ENCODE results near the gene ALG12.

The ALG12 gene

DNA sequence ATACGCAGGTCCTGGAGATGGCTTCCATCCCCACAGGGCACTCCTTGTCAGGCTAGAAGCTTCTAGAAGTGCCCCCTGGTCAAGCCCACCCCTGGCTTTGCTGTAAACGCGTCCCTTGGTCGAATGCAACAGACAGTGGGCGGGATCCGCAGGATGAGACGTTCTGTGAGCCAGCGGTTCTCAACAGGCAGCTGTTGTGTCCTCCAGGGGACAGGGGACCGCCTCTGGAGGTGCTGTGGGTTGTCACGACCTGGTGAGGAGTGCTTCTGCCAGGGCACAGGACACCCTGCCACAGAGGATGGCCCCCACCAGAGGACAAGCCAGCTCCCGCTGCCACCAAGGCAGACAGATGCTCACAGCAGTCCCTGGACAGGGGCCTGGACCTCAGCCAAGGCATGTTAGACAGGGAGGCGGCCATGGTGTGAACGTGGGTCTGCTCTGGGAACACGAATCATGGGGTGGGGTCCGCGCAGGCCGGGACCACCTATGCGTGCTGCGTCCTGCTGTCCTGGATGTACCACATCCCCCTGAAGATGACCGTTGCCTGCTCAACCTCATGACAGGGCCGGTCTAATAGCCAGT lies 11.8 kb upstream of the ALG12 start:
- DNase-seq (ENCODE audit: low read depth): no peak

DNA sequence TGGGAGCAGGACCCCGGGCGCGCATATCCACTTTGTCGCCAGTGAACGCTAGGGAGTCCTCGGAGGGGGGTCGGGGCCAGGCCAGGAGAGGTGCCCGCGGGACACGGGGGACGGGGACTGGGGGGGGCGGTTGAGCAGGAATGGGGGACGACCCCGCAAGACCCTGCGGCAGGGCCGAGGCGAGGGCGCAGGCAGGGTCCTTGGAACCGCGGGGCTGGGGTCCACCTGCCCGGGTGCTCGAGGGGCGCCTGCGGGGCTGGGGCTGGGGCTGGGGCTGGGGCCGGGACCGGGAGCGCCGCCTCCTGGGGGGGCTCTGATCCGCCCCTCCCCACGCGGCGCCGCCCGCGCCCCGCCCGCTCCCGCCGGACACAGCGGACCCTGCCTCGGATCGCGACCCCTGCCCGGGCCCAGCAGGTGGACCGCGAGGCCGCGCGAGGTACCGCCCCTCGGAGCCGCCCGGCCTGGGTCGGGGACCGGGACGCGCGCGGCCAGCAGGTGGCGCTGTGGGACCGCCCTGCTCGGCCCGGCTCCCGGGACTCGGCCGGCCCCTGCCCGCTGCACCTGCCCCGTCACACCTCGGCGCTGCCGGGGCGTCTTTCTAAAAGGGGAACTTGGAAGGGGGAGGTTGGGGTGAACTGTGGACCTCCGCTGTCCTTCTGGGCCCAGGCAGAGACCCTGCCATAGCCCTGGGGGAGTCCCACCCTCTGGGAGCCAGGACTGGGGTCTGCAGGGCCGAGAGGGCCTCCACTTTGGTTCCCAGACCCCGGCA lies 11.2 kb upstream of the ALG12 start:
- DNase-seq (ENCODE audit: low read depth): peak; percentile 54

DNA sequence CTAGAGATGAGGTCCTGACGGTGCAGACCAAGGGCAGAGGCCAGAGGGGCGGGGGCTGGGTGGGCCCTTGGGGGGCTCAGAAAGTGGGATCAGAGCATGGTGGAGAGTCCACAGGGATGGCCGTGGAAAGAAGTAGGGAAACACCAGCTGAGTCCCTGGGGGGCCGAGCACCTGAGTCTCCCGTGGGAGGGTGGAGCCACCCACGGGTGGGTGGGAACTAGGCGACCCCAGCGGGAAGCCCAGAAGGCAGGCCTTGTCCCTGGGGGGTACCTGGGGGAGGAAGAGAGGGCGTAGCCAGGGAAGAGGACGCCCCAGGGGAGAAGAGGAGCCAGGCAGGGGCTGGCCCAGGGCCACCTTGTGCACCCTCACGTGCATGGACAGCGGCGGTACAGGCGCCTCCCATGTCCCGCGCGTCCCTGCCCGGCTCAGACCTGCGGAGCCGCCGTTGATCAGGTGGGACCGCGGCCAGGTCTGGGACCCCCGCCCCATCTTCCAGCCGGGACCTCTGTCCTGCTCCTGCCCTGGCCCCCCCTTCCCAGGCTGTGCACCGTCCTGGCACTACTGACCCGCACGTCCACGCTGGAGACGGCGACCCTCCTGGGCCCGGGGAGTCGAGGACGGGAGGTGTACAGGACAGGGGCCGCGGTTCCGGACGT lies 10.4 kb upstream of the ALG12 start:
- DNase-seq (ENCODE audit: low read depth): no peak

DNA sequence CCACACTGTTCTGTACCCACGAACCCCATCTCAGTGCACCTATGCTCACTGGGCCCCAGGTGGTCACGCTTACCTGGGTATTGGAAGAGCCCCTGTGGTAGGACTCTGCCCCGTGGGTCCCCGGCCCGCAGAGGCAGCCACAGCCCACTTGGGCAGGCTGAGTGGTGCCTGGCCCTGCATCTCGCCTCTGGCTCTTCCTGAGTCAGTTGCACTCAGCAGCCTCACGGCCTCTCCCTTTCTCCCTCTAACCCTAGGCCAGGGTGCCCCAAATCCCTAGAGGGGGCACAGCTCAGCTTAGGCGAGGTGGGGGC lies 9.9 kb upstream of the ALG12 start:
- no peak for DNase-seq (ENCODE audit: low read depth)

DNA sequence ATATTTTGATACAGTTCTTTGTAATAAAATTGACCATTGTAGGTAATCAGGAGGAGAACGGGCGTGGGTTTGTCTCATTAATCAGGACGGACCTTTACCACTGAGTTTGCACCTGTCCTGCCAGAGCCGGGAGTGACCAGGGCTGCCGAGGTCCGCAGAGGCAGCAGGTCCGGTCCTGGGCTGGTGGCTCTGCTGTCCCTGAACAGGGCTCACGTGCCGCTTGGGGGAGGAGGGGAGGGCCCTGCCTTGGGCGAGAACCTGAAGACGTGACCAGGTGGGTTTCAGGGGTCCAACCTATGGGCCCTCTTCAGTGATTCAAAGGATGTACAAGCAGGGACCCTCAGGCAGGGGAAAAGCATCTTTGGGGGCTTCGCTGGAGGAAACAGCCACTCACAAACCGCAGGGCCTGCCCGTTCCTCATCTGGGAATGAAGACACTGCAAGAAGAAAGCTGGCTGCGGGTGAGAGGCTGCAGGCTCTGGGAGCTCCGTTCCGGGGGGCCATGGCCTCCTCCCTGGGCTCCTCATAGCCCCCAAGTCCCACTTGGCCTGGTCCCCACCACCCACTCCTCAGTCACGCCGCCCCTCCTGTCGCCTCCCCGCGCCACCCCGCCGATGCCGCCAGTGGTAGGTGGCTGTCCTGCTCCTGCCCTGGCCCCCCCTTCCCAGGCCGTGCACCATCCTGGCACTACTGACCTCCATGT lies 9.4 kb upstream of the ALG12 start:
- no peak for DNase-seq (ENCODE audit: low read depth)

DNA sequence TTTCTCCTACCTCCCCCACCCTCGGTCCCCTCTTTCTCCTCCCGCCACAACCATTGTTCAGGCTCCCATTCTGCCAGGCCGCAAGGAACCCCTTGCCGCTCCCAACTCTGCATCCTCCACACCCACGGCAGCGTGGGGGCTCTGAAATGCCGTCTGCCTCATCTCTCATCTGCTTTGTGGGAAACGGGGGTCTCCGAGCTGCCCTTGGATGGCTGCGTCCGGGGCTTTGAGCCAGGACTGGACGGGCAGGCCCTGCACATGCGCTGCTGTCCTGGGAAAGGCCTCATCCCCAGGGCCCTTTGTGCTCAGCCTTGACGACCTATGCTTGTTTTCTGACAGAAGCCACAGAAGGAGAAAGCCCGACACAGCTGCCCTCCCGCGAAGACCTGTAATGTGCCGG lies 8.7 kb upstream of the ALG12 start:
- DNase-seq (ENCODE audit: low read depth): no peak

DNA sequence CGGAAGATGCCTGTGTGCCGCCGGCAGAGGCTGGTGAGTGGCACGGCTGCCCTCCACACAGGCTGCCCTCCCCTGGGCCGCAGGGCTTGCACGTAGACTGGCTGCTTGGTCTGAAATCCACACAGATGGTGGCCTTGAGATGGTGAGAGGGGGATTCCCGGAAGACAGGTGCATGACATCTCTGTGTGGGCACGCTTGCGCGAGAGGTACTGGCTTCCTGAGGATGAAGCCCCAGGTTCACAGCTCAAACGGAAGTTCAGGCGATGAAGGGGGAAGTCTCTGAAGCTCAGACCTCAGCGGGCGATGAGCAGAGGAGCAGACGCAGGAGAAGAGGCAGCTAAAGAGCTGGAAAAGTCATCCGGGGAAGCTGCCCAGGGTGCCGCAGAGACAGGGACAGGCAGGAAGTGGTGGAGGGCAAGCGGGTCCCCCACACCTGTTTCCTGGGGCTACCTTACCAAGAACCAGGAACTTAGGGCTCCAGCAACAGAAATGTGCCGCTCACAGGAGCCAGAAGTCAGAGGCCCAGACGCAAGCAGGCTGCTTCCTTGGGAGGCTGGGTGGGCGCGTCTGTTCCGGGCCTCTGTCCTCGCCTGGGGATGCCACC lies 7.4 kb upstream of the ALG12 start:
- DNase-seq (ENCODE audit: low read depth): no peak

DNA sequence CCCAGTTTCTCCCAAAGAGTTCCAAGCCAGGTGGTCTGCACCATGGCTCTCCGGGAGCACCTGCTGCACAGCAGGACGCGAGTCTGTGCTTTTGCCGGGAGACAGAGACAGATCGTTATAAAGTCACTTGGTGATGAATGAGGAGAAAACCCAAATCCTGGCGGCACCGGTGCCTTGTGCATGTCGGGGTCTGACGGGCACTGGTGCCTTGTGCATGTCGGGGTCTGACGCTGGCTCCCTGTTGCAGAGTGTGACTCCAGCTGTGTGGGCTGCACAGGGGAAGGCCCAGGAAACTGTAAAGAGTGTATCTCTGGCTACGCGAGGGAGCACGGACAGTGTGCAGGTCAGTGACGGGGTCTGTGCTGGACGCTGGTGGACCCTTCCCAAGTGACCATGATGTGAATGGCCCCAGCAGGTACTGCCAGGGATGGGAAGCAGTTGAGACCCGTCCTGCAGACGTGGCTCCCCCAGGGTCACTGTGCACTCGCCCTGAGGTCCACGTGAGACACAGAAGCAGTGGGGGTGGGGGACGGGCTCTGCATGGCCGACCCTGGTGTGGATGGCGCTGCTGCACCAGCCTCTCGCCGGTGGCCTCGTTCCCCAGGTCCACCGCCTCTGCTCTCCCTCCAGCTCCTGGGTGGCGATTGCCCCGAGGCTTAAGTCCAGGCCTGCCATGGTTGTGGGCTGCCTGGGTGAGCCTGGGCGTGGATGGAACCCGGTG lies 6.0 kb upstream of the ALG12 start:
- DNase-seq (ENCODE audit: low read depth): no peak

DNA sequence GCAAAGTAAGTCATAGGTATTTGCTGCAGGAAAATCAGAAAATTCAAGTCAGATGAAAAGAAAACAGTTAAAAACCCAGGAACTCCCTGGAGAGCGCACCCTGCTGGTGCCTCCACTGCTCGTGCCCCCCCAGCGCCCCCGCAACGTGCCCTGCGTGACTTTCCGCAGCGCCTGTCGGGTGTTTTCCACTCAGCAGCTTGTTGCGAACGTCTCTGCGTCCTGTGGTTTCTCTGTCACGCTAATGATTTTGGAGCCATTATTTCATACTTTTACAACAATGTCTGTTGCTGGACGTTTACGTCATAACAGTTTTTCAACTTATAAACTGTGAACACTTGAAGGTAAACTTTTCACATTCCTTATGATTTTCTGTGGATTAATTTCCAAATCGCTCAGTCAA lies 5.2 kb upstream of the ALG12 start:
- DNase-seq (ENCODE audit: low read depth): no peak

DNA sequence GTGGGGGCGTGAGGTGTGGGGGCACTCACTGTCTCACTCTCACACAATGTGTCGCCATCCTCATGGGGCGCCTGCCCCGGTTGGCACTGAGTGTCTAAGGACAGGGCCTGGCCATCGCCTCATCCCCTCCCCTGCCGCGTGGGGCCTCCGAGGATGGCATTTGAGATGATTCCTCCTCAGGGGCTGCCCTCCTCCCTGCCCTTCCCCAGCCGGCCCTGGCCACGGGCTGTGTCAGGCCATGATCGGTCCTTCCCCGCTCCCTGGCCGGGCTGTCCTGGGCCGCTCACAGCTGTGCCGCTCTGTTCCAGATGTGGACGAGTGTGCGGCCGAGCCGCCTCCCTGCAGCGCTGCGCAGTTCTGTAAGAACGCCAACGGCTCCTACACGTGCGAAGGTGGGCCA lies 4.7 kb upstream of the ALG12 start:
- DNase-seq (ENCODE audit: low read depth): no peak

DNA sequence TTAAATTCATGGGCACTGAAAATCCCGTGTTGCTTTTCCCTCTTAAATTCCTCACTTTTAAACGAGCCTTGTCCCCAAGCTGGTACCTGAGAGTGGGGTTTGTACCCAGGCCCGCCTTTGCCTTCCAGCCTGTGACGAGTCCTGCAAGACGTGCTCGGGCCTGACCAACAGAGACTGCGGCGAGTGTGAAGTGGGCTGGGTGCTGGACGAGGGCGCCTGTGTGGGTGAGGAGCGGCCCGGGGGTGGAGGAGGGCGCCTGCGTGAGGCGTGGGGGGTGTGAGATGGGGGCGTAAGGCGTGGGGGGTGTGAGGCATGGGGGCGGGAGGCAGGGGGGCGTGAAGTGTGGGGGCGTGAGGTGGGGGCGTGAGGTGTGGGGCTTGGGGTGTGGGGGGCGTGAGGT lies 4.2 kb upstream of the ALG12 start:
- no peak for DNase-seq (ENCODE audit: low read depth)

DNA sequence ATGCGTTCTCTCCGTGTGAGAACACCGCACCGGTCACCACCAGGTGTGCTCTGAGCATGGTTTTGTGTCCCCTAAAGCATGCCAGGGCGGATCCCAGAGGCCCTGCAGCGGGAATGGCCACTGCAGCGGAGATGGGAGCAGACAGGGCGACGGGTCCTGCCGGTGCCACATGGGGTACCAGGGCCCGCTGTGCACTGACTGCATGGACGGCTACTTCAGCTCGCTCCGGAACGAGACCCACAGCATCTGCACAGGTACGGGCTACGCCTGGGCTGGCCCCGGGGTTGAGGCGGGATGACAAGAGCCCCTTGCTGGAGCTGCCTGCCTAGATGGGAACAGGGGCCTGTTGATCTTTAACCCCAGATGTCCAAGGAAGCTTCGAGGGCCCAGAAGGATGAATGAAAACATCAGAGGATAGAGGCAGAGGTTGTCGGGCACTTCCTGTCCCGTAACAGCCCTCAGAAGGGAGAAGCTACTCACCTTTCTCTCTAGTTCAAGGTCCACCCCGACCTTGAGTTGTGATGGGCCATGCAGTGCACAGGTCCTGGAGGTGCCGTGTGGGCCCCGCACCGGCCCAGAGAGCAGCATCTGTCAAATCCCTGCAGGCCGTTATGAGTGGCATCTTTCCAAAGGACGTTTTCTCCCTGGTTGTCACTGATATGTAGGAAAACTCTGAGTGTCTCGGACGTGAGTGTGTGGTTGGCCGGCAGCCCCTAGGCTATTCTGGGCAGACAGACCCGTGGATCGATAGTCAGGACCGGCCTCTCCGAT lies 3.5 kb upstream of the ALG12 start:
- no peak for DNase-seq (ENCODE audit: low read depth)

DNA sequence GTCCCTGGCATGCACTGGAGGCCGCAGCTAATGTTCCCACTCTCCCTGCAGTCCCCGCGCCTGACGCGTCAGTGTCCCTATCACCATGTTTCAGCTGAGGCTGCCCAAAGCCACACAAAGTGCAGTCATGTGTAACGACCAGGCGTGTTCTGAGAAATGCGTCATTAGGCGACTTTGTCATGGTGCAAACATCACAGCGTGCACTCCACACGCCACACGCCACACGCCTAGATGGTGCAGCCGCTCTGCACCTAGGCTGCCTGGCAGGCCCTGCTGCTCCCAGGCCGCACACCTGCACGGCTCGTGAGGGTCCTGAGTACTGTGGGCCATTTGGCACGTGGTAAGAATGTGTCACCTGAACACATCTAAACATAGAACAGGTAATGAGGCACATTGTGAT lies 2.6 kb upstream of the ALG12 start:
- no peak for DNase-seq (ENCODE audit: low read depth)

DNA sequence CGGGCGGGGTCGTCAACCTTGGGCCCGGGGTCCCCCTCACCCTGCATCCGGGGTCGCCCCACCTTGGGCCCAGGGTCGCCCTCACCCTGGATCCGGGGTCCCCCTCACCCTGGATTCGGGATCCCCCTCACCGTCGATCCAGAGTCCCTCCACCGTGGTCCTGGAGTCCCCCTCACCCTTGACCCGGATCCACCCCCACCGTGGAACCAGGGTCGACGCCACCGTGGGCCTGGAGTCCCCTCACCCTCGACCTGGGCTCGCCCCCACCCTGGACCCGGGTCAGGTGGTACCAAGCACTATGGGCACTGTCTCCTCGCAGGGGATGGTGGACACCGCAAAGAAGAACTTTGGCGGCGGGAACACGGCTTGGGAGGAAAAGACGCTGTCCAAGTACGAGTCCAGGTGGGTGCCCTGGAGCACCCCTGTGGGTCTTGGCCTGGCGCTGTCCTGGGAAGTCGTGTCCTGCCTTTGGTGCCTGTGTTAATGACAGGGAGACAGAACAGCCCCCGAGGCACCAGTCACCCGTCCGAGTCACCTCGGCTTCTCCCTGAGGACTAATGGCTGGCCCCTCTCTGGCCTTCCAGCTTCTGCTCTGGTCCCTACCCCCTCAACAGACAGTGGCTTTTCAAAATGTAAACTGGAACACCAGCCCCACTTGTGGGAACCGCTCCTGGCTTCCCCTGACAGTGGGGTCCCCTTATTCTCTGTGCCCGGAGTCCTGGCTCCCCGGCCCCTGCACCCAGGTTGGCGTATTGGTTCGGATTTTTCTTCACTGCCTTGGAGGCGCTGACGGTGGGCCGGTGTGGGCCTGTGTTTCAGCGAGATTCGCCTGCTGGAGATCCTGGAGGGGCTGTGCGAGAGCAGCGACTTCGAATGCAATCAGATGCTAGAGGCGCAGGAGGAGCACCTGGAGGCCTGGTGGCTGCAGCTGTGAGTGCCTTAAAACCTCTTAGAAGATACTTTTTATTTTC lies 958 bp upstream of the ALG12 start:
- DNase-seq (ENCODE audit: low read depth): no peak

DNA sequence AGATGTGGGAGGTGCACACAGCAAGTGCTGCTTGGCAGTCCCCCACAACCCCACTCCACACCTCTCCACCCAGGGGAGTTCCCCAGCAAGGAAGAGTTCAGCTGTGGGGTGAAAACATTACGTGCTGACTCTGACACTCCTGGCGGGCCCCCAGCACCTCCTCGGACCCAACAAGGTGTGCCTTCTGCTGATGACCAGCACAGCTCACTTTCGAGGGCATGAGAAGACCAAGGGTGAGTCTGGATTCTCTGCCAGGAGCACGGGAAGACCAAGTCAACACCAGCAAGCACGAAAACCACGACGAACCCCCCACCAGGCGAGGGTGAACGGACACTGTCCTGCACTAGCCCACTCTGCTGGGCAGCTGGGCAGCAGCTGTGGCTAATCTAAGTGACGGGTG lies 1.4 kb downstream of the ALG12 start:
- no peak for DNase-seq (ENCODE audit: low read depth)

DNA sequence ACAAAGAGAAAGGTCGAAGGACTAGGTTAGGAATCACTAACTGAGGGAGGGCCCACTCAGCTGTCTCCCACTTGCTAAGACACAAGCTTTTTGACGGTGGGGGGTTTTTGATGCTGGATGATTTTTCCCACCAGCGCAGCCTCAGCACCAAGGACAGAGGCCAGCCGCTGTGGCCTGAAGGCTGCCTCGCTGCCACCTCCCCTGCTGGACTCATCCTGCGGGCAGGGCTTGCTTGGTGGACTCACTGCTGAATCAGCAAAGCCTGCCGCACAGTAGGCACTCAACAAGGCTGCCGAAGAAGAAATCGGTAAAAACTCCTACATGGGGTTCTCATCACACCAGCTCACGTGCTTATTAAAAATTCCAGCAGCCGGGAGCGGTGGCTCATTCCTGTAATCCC lies 2.6 kb downstream of the ALG12 start:
- DNase-seq (ENCODE audit: low read depth): no peak

DNA sequence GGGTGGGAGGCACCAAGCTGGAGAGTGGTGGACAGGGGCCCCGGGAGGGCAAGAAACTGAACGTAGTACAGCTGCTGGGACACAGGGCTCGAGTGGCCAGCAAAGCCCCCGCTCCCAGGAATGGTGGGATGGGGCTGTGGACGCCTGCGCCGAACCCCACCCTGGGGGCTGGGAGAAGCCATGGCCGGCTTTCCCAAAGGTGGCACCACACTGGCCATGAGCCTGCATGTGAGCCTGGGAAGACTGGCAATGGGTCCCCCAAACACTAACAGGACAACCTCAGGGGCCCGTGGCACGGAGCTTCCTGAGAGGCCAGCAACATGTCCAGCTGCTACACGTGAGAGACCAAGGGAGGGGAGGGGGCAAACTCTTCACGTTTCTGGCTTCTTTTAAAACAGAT lies 4.0 kb downstream of the ALG12 start:
- DNase-seq (ENCODE audit: low read depth): no peak

DNA sequence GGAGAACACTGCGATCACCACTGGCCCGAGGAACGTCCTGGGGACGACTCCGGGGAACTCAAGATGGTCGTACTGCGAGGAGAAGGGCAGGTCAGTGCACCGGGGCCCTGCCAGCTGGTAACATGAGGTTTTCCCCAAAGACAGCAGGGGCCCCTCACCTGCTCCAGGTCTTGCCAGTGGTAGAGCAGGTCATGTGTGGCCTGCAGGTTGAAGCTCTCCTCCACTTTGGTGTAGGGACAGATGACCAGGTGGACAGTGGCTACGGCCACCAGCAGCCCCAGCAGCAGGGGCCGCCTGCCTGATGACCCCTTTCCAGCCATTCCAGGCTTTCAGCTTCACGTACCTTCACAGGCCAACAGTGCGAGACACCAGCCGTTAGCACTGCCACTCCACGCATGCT lies 4.8 kb downstream of the ALG12 start:
- no peak for DNase-seq (ENCODE audit: low read depth)

DNA sequence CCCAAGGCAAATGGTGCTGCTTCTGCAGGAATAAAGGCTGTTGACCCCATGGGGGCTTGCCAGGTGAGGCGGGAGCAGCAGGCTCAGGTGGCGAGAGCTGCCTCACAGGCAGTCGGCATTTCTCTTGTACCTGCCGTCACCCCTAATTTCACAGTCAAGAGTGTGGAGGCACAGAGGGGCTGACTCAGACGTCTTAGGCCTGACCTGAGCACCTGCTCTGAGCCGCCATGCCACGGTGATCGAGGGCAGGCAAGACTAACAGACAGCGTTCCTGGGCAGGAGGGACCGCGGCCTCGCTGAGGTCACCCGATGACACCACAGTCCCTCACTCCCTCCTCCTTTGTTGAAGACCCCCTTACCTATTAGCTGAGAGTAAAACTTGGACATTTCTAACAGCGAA lies 5.2 kb downstream of the ALG12 start:
- DNase-seq (ENCODE audit: low read depth): no peak
